PC-9 (cell line): ENCODE measurements around the gene TOX3. TPM values are rescaled to one million over a fixed set of nuclear protein-coding genes. Genes with fewer than 3 reads are reported as not detected.

ENCODE experiments used
- BruUV-seq: library from RNA; stranded (reverse); fragments of 400-500 nt; replicated peaks from 2 replicates; lab custom pipeline; 2021; lab: Mats Ljungman, UMichigan
- CTCF ChIA-PET: fragments of 300-600 bp; sonication (Branson Sonifier 250); formaldehyde crosslinking; loops from one replicate; lab custom pipeline; 2022; ENCODE audit warnings: antibody characterized with exemption; lab: Charles Lee
- POLR2A ChIA-PET: fragments of 300-600 bp; sonication (Branson Sonifier 250); formaldehyde crosslinking; loops from one replicate; lab custom pipeline; 2022; ENCODE audit warnings: antibody characterized with exemption; ENCODE audit not compliant: unreplicated experiment; lab: Charles Lee
- DNase-seq, 2 experiments: peaks; one replicate each; pipeline versions ENCODE4 v3.0.0 to v3.0.0-alpha.2; 2015 to 2022; ENCODE audit warnings: mixed read lengths in 1 of 2
- H2AFZ ChIP-seq: fragments of 200-600 bp; sonication (generic); 2 replicates; pipeline ENCODE4 v1.8.1; 2017; ENCODE audit warnings: antibody characterized with exemption
- H3F3A ChIP-seq: fragments of 200-600 bp; sonication (generic); 2 replicates; pipeline ENCODE4 v1.8.1; 2017; ENCODE audit warnings: antibody characterized with exemption, mild to moderate bottlenecking, low read depth; ENCODE audit not compliant: insufficient read depth
- H3K27ac ChIP-seq: fragments of 200-600 bp; sonication (generic); 2 replicates; pipeline ENCODE4 v1.6.1; 2016; ENCODE audit warnings: mixed run types
- H3K27me3 ChIP-seq: fragments of 200-600 bp; sonication (generic); 2 replicates; pipeline ENCODE4 v1.6.1; 2016; ENCODE audit warnings: low read depth, mixed run types; ENCODE audit not compliant: insufficient read depth
- H3K36me3 ChIP-seq: fragments of 200-600 bp; sonication (generic); 2 replicates; pipeline ENCODE4 v1.6.1; 2016; ENCODE audit warnings: low read depth, mixed run types
- H3K4me1 ChIP-seq: fragments of 200-600 bp; sonication (generic); replicated peaks from 2 replicates; pipeline ENCODE4 v1.6.1; 2016; ENCODE audit warnings: mixed run types; ENCODE audit not compliant: insufficient read depth
- H3K4me2 ChIP-seq: fragments of 200-600 bp; sonication (generic); 2 replicates; pipeline ENCODE4 v1.6.1; 2017; ENCODE audit warnings: mixed run types
- H3K4me3 ChIP-seq: fragments of 200-600 bp; sonication (generic); 2 replicates; pipeline ENCODE4 v1.6.1; 2016; ENCODE audit warnings: mixed run types
- H3K79me2 ChIP-seq: fragments of 200-600 bp; sonication (generic); 2 replicates; pipeline ENCODE4 v1.6.1; 2017; ENCODE audit warnings: low read depth, mixed run types
- H3K9me2 ChIP-seq: fragments of 200-600 bp; sonication (generic); 2 replicates; pipeline ENCODE4 v1.8.1; 2017; ENCODE audit warnings: mild to moderate bottlenecking; ENCODE audit not compliant: insufficient read depth
- H3K9me3 ChIP-seq: fragments of 200-600 bp; sonication (generic); 2 replicates; pipeline ENCODE4 v1.8.1; 2016; ENCODE audit warnings: low read depth; ENCODE audit not compliant: insufficient read depth
- H4K20me1 ChIP-seq: fragments of 200-600 bp; sonication (generic); 2 replicates; pipeline ENCODE4 v1.8.1; 2017; ENCODE audit not compliant: insufficient read depth
- CTCF ChIP-seq: fragments of 200-600 bp; sonication (generic); conservative IDR thresholded peaks from 2 replicates; pipeline ENCODE4 v1.6.1; 2017; ENCODE audit warnings: mixed run types, antibody characterized with exemption, mild to moderate bottlenecking, moderate library complexity
- EZH2 ChIP-seq: fragments of 200-600 bp; sonication (generic); IDR thresholded peaks from 2 replicates; pipeline ENCODE4 v1.8.0; 2017; ENCODE audit warnings: antibody characterized with exemption, low read depth
- intact Hi-C: fragments of 100-400 bp; cut with micrococcal nuclease; formaldehyde crosslinking; loops from one replicate; pipeline ENCODE4 v1.10.0; 2022; ENCODE audit not compliant: unreplicated experiment
- total RNA-seq: library from RNA; stranded (reverse); gene quantifications from 2 replicates; pipeline ENCODE4 v1.2.3, GENCODE V29; 2021

Gene TOX3
- total RNA-seq, 1 experiment from 2014 or later = not detected

DNA sequence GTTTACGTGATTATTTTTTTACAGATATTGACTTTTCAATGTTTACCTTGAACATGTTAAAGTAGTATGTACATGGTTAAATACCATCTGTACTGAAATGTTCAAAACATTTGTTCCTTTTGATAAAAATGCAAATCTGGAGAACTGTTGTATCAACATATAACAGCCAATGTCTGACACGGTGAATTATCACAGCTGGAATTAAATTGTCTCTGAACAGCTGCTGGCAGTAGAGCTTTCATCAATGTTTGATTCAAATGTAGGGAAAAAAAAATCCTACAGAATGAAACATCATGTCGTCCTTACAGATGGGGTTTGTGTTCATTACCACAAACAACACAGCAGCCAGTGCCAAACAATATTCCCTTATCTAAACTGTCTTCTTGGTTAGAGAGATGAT is 79.9 kb downstream of the TOX3 start:
- POLR2A ChIA-PET = no interaction called here
- BruUV-seq = no TSS peak

DNA sequence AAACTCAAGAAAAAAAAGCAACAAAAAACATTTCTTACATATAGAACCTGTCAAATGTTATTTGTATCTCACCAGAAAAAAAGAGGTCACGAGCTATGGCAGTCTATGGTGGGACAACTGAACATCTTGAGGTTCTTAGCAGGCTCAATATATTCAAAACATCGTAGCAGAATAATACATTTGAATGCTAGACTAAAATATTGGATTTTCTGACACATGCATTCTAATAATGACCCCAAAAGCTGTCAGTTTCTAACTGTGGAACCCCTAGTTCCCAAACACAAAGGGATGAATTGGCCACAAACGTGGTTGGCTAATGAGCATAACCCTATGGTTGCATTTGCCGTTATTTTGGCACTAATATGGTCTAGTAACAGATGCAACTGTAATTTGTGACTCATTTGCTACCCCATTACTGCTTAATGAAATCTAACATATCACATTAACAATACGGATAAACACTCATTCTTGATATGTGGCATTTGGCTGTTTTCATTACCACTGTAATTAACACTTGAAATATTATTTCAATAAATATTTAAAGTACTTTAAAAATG is 81.2 kb downstream of the TOX3 start:
- ChIA-PET POLR2A (no interaction called here), CTCF (no interaction called here)
- Histone ChIP-seq H3K9me3 (no peaks in the 10 kb centered on the region), H3K4me3 (no peak overlapping the region), H3K36me3 (no peaks in the 10 kb centered on the region), H3K27ac (no peak overlapping the region), H3K4me2 (no peak overlapping the region), H3K27me3 (no peaks in the 10 kb centered on the region), H4K20me1 (no peaks in the 10 kb centered on the region), H3F3A (no peaks in the 10 kb centered on the region), H2AFZ (no peak overlapping the region), H3K9me2 (no peaks in the 10 kb centered on the region), H3K4me1 (no peaks in the 10 kb centered on the region), H3K79me2 (no peaks in the 10 kb centered on the region)
- DNase-seq = no peak
- TF ChIP-seq EZH2 (no peak), CTCF (no peak)
- BruUV-seq = no TSS peak
- intact Hi-C loops = no loop called here

More for the DNA sequence above, 79.9 kb downstream of the TOX3 start:
- CTCF ChIA-PET = no interaction called here
- Histone ChIP-seq H3K79me2 (no peaks in the 10 kb centered on the region), H4K20me1 (no peaks in the 10 kb centered on the region), H3K9me2 (no peaks in the 10 kb centered on the region), H3K27ac (no peak overlapping the region), H3F3A (no peaks in the 10 kb centered on the region), H3K36me3 (no peaks in the 10 kb centered on the region), H3K4me1 (no peaks in the 10 kb centered on the region), H2AFZ (no peak overlapping the region), H3K9me3 (no peaks in the 10 kb centered on the region), H3K27me3 (no peaks in the 10 kb centered on the region), H3K4me3 (no peak overlapping the region), H3K4me2 (no peak overlapping the region)
- no peak for TF ChIP-seq EZH2
- no peak for TF ChIP-seq CTCF
- intact Hi-C loops = no loop called here
- no peak for DNase-seq

DNA sequence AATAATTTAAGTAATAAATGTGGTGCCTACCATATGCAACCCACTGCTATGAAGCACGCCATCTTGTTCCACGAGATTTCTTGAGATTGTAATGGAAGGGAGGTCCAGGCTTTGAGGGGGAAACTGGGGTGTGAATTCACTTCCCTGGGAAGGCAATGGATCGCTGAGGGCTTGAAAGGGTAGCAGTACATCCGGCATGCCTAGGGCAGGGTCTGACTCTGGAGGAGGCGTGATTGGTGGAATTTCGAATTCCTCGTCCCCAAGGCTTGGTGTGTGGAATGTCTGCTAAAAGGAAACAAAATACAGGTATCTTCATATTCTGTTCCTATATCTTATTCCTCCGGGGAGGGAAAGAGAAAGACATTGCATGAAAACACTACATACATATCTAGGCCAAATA is 83.0 kb downstream of the TOX3 start:
- intact Hi-C loops = no loop called here
- no peak overlapping the region for H3K27ac ChIP-seq
- TF ChIP-seq EZH2 = no peak
- TF ChIP-seq CTCF = no peak

More for the DNA sequence above, 83.0 kb downstream of the TOX3 start:
- Histone ChIP-seq H2AFZ (no peak overlapping the region), H3F3A (no peaks in the 10 kb centered on the region), H3K4me3 (no peak overlapping the region), H3K4me1 (no peaks in the 10 kb centered on the region), H3K27me3 (no peaks in the 10 kb centered on the region), H3K4me2 (no peak overlapping the region), H4K20me1 (no peaks in the 10 kb centered on the region), H3K9me2 (no peaks in the 10 kb centered on the region), H3K36me3 (no peaks in the 10 kb centered on the region), H3K79me2 (no peaks in the 10 kb centered on the region), H3K9me3 (no peaks in the 10 kb centered on the region)
- no peak for DNase-seq
- no TSS peak for BruUV-seq
- ChIA-PET CTCF (no interaction called here), POLR2A (no interaction called here)
